ENCODE measurements around the gene ZNF629. TPM values are rescaled to one million over a fixed set of nuclear protein-coding genes. Genes with fewer than 3 reads are reported as not detected.

The ZNF629 gene
- total RNA-seq, 1 donor from 2014 or later: 13.7 TPM

GRCh38 chr16:30760577-30761426 lies 26.2 kb downstream of the ZNF629 start:
- H3K9me3 ChIP-seq (ENCODE audit: low read depth): no peaks in the 10 kb centered on the region
- Mint-ChIP-seq H3K4me3 (peak overlapping the region; percentile 95), H3K4me1 (peaks cover 27% of the 10 kb centered on the region), H3K9me3 (no peaks in the 10 kb centered on the region), H3K27ac (no peak overlapping the region), H3K36me3 (peaks cover 24% of the 10 kb centered on the region), H3K27me3 (ENCODE audit: insufficient read depth, low read depth) (peaks cover 12% of the 10 kb centered on the region)
- H3K4me2 ChIP-seq: peak overlapping the region; percentile 84
- peaks cover 22% of the 10 kb centered on the region for H3K79me2 ChIP-seq (ENCODE audit: low read depth)
- H2AFZ ChIP-seq (replicated peaks): peak overlapping the region; percentile 62
- H3K4me1 ChIP-seq: peaks cover 15% of the 10 kb centered on the region
- H3K9ac ChIP-seq: peak overlapping the region; percentile 36
- no peak for TF ChIP-seq EZH2 (IDR thresholded peaks at IDR 0.05)
- TF ChIP-seq CTCF (IDR thresholded peaks at IDR 0.05): no peak
- TF ChIP-seq EZH2phosphoT487 (IDR thresholded peaks at IDR 0.05): no peak
- no peak overlapping the region for H3K27ac ChIP-seq
- H3K4me3 ChIP-seq: peak overlapping the region; percentile 80
- DNase-seq (ENCODE audit: low spot score): no peak
- peaks cover 27% of the 10 kb centered on the region for H4K20me1 ChIP-seq (ENCODE audit: low read depth)
- H3F3A ChIP-seq (ENCODE audit: low read depth): peaks cover 16% of the 10 kb centered on the region
- H3K27me3 ChIP-seq: no peaks in the 10 kb centered on the region
- peaks cover 14% of the 10 kb centered on the region for H3K36me3 ChIP-seq

GRCh38 chr16:30760001-30760559 lies 26.9 kb downstream of the ZNF629 start:
- Histone ChIP-seq H2AFZ (replicated peaks) (no peak overlapping the region), H3K4me1 (peaks cover 15% of the 10 kb centered on the region), H3K9ac (no peak overlapping the region), H3K27ac (no peak overlapping the region), H3K4me2 (peak overlapping the region; percentile 84), H4K20me1 (ENCODE audit: low read depth) (peaks cover 27% of the 10 kb centered on the region), H3K4me3 (no peak overlapping the region), H3K27me3 (no peaks in the 10 kb centered on the region), H3K36me3 (peaks cover 14% of the 10 kb centered on the region), H3F3A (ENCODE audit: low read depth) (peaks cover 16% of the 10 kb centered on the region), H3K79me2 (ENCODE audit: low read depth) (peaks cover 22% of the 10 kb centered on the region), H3K9me3 (ENCODE audit: low read depth) (no peaks in the 10 kb centered on the region)
- Mint-ChIP-seq H3K4me1 (peaks cover 27% of the 10 kb centered on the region), H3K9me3 (no peaks in the 10 kb centered on the region), H3K27ac (no peak overlapping the region), H3K36me3 (peaks cover 22% of the 10 kb centered on the region), H3K4me3 (peak overlapping the region; percentile 95), H3K27me3 (ENCODE audit: insufficient read depth, low read depth) (peaks cover 12% of the 10 kb centered on the region)
- DNase-seq (ENCODE audit: low spot score): no peak
- TF ChIP-seq CTCF (IDR thresholded peaks at IDR 0.05) (no peak), EZH2 (IDR thresholded peaks at IDR 0.05) (no peak), EZH2phosphoT487 (IDR thresholded peaks at IDR 0.05) (no peak)

GRCh38 chr16:30758988-30759491 lies 28.0 kb downstream of the ZNF629 start:
- Mint-ChIP-seq H3K4me3 (peak overlapping the region; percentile 70), H3K9me3 (no peaks in the 10 kb centered on the region), H3K36me3 (peaks cover 22% of the 10 kb centered on the region), H3K4me1 (peaks cover 27% of the 10 kb centered on the region), H3K27ac (peak overlapping the region; percentile 50), H3K27me3 (ENCODE audit: insufficient read depth, low read depth) (peaks cover 12% of the 10 kb centered on the region)
- no peak overlapping the region for H3K9ac ChIP-seq
- H3K4me3 ChIP-seq: no peak overlapping the region
- H3K36me3 ChIP-seq: peaks cover 12% of the 10 kb centered on the region
- no peak overlapping the region for H3K4me2 ChIP-seq
- H3K27ac ChIP-seq: no peak overlapping the region
- peaks cover 26% of the 10 kb centered on the region for H4K20me1 ChIP-seq (ENCODE audit: low read depth)
- H3K9me3 ChIP-seq (ENCODE audit: low read depth): no peaks in the 10 kb centered on the region
- TF ChIP-seq EZH2 (IDR thresholded peaks at IDR 0.05) (no peak), CTCF (IDR thresholded peaks at IDR 0.05) (no peak), EZH2phosphoT487 (IDR thresholded peaks at IDR 0.05) (no peak)
- peaks cover 15% of the 10 kb centered on the region for H3K4me1 ChIP-seq
- no peak for DNase-seq (ENCODE audit: low spot score)
- no peaks in the 10 kb centered on the region for H3K27me3 ChIP-seq
- H3F3A ChIP-seq (ENCODE audit: low read depth): peaks cover 16% of the 10 kb centered on the region
- no peak overlapping the region for H2AFZ ChIP-seq (replicated peaks)
- peaks cover 18% of the 10 kb centered on the region for H3K79me2 ChIP-seq (ENCODE audit: low read depth)

All from neural progenitor cell (in vitro differentiated cells).